Measurements from ENCODE around the gene SLC17A9.

The SLC17A9 gene

DNA sequence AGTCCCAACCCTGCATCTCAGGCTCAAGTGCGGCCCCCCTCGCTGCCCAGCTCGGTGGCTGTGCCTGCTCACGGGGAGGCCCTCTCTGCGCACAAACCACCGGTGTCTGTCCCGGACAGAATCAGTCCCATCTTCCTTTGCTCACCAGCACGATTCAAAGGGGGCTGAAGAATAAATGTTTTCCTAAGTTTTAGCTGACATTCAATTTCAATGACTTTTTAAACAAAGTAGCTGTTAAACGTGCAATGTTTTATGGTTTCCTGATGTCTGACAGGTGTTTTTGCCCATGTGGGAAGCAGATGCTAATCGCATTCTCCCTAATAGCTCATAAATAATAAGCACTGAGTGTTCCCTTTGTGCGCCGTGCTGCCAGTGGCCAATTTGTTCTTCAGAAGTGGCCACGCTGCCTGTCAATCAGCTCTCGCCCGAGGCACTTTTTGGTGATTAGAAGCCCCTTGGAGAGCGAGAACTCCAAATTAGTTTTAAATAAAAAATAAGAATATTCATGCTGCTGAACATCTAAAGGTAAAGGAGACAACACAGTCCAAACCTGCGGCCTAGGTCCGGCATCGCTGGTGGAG, 28.0 kb downstream of the SLC17A9 start:
- DNase-seq (ENCODE audit: low read depth in 4 of 4, low spot score in 1 of 4) = no peak

DNA sequence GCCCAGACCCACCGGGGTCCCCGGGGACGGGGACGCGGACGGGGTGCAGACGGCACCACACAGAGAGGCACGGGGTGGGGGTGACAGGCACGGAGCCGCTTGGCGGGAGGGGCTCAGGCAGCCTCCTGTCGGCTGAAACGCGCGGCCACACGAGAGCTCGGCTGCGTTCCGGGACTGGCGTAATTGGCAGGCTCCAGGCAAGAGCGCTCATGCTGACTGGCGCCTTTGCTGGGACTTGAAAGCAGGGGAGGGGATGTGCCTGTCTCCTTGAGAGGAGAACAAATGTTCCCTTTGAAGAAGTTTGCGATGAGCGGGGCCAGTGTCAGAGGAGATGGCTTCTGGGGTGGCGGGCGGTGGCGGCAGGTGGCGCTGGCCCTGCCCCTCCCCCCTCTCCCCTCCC, 28.5 kb downstream of the SLC17A9 start:
- no peak for DNase-seq (ENCODE audit: low read depth in 4 of 4, low spot score in 1 of 4)

DNA sequence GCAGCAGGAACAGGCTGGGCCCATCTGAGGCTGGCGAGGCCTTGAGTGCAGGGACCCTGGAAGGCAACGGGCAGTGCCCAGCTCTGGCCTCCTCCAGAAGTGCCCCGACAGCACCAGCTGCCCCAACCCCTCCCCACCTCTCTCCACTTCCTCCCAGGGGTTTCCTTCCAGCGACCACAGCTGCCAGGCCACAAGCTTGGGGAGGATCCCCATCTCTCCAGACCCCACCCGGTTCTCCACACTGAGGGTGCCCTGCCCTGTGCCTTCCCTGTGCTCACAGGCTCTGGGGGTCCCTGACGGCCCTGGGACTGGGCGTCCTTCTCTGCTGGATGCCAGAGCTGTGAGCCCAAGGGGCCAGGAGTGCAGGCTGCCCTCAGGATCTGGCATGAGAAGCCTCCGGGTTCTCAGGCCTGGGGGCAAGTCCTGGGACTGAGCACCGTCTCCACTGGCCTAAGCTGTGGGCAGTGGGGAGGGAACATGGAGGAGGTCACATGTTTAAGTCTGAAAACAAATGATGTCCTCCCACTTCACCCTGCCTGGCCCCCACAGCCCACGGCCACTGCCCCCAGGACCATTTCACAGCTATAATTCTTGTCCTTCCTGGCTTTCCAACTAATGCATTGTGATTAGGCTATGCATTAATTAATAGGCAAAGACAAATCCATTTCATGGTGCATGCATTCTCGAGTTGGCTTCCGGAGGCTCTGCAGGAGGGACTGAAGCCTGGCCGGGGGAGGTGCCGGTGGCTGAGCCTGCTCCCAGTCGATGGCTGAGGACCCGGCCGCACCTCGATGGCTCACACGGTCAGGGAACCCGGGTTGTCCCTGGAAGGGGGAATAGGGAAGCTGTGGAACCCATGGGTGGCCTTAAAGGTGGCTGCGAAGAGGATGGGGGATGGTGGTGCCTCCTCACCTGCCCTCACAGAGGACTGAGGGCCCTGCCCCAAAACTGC, 29.9 kb downstream of the SLC17A9 start:
- DNase-seq (ENCODE audit: low read depth in 4 of 4, low spot score in 1 of 4) = no peak

DNA sequence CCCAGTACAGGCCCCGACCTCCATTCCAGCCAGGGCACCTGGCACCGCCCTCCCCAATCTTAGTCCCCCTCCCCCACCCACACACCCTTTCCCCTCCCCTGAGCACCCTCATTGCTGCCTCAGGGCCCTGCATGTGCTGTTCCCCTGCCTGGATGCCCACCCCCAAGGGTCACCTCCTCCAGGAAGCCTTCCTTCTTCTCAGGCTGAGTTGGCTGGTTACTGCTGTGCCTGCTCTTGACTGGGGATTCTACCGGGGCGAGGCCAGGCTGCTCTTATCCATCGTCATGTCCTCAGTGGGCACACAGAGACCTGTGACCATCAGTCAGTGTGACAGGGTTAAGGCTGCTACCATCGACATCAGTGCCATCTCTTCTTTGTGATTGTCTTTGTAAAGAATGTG, 30.7 kb downstream of the SLC17A9 start:
- no peak for DNase-seq (ENCODE audit: low read depth in 4 of 4, low spot score in 1 of 4)

DNA sequence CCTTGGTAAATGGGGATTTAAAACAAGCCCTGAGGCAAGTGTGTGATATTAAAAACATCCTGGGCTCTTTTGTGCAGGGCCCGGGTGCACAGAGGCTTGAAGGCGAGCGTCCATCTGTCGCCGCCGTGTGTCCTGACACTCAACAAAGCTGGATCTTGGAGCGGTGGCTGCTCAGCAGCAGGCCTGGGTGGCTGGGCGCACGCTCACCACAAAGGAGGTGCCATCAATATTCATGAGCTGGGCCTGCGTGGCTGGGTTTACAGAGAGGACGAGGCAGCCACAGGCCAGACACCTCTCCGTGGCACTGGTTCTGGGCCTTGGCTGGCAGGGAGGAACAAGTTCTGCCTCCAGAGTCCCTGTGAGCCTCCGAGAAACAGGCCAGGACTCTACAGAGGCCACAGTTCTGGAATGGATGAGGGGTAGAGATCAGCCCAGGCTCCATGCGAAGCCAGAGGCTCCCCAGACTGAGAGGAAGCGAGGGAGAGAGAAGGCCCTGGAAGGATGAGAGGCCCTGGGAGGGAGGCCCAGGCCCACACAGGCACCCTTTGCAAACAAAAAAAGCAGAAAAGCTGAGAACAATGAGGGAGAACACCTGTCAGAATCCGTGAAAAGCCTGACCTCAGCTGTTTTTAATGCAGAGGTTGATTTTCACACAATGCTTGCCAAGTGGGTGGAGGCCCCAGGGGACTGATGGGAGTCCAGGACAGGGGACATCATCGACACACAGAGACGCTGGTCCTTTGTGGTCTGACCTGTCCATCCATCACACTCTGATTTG, 32.3 kb downstream of the SLC17A9 start:
- no peak for DNase-seq (ENCODE audit: low read depth in 4 of 4, low spot score in 1 of 4)

DNA sequence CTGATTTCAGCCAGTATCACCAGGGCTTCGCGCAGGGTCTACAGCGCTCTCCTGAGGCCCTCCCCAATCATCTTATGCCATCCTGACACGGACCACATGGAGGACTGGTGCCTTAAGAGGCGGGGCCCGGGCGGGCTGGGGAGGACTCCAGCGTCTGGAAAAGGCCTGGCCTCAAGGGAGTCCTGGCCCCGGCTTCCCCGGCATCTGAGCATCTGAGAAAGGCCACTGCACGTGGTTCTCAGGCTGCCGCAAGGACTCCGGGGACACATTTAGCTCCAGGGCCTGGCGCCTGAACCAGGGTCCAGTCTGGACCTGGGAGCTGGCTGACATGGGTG, 32.9 kb downstream of the SLC17A9 start:
- DNase-seq (ENCODE audit: low read depth in 4 of 4, low spot score in 1 of 4) = no peak

DNA sequence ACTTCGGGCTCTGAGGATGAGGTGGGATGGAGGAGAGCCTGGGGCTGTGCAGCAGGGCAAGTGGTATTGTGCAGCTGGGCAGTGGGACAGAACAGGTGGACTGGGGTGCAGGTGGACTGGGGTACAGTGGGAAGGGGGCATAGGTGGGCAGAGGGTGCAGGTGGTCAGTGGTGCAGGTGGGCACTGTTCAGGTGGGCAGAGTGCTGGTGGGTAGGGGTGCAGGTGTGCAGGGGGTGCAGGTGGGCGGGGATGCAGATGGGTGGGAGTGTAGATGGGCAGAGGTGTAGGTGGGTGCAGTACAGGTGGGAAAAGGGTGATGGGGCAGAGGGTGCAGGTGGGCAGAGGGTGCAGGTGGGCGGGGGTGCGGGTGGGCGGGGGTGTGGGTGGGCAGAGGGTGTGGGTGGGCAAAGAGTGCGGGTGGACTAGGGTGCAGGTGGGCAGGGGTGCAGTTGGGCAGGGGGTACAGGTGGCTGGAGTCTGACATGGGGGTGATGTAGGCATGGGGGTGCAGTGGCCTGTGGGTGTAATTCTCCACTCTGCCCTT, 33.8 kb downstream of the SLC17A9 start:
- DNase-seq (ENCODE audit: low read depth in 4 of 4, low spot score in 1 of 4) = no peak

DNA sequence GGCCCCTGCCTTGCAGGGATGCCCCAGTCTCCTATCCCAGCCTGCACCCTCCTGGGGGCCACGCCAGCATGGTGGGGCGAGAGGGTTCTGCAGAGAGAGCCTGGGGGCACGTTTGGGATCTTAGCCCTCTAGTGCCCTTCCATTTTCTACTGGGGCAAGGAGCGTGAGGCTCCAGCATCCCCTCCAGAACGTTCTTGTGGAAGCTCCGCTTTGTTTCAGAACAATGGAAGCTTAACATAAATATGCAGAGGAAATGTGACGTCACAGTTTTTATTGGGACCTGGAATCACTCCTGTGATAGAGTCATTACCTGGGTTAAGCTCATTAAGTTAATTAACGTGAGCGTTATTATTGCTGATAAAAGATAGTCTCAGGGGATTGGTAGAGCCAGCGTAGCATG, 34.6 kb downstream of the SLC17A9 start:
- no peak for DNase-seq (ENCODE audit: low read depth in 4 of 4, low spot score in 1 of 4)

DNA sequence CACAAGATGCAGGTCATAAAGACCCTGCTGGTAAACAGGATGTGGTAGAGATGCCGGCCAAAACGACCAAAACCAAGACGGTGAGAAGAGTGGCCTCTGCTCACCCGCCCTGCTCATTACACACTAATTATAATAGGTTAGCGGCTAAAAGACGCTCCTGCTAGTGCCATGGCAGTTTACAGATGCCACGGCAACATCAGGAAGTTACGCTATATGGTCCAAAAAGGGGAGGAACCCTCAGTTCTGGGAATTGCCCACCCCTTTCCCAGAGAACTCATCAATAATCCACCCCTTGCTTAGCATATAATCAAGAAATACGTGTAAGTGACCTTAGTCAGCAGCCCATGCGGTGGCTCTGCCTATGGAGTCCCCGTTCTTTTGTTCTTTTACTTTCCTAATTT, 36.7 kb downstream of the SLC17A9 start:
- no peak for DNase-seq (ENCODE audit: low read depth in 4 of 4, low spot score in 1 of 4)

DNA sequence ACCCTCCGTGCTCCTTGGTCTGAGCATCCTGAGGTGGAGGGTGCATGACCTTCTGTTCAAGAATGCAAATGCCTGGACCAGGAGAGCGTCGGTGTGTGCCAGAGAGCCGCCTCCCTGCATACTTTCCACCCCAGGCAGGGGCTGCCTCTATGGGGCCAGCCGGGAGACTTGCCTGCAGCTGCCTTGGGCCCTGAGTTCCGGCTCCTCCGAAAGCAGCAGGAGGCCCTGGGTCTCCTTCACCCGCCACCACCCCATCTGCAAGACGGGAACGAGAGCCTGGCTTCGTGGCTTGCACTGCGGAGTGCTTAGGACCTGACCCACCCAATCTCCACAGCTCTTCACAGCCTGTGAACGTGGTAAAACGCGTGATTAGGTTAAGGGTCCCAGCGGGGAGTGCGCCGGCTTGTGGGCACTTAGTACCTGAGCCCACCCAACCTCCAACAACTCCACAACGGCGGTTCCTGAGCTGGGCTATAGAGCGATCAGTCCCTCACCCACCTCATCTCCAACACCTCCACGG, 37.9 kb downstream of the SLC17A9 start:
- no peak for DNase-seq (ENCODE audit: low read depth in 4 of 4, low spot score in 1 of 4)

DNA sequence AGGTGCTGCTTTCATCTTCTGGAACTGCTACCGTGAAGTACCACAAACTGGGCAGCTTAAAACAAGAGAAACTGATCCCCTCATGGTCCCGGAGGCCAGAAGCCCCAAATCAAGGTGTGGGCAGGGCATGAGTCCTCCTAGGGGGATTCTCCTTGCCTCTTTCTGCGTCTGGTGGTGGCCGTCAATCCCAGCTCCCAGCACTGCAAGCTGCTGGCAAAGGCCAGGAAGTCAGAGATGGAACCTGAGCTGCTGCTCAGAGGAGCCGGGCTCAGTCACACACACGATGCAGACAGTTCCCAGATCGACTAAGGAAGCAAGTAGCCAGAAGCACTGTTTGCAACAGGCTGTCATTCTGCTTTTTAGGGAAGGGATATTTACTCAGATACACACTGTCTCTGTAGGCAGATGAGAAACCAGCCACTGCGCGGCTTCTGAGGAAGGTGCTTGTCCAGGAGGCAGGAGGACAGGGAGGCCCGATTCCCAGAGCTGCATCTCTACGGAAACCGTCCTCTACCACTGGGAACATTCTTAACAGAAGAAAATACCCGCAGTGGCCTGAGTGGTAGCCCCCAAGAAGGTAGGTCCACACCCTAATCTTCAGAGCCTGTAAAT, 38.8 kb downstream of the SLC17A9 start:
- no peak for DNase-seq (ENCODE audit: low read depth in 4 of 4, low spot score in 1 of 4)

DNA sequence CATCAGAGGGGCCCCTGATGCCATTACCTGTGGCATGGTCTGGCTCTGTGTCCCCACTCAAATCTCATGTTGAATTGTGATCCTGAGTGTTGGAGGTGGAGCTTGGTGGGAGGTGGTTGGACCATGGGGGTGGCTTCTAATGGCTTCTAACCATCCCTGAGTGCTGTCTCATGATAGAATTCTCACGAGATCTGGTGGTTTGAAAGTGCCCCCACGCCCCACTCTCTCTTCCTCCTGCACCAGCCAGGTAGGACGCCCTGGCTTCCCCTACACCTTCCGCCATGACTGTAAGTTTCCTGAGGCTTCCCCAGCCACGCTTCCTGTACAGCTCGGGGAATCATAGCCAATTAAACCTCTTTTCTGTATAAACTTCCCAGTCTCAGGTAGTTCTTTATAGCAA, 39.4 kb downstream of the SLC17A9 start:
- DNase-seq (ENCODE audit: low read depth in 4 of 4, low spot score in 1 of 4) = no peak

DNA sequence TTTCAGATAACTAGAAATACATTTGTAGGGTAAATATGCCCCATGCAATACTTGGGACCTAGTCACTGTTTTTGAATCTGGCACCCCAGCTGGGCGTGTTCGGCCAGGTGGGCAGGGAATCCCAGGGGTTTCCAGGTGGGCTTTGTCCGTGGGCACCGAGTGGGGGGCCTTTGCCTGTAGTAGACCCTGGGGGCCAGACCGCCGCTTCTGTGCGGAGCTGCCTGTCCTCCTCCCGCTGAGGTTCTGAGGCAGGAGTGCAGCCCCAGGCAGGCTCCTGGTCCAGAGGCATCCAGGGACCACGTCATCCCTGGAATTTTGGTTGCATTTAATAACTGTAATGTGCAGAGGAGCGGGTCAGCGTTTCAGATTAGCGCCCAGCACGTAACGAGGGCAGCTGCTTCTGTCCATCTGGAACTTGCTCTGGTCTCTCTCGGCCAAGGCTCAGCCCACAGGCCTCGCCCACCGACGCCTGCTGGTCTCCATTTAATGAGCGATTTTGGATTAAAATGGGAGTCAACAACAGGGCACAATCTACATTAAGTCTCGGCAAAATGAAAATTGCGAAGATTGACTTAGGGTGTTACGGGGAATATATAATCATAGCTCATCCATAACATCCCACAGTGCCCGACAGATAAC, 41.5 kb downstream of the SLC17A9 start:
- DNase-seq (ENCODE audit: low read depth in 4 of 4, low spot score in 1 of 4) = no peak

DNA sequence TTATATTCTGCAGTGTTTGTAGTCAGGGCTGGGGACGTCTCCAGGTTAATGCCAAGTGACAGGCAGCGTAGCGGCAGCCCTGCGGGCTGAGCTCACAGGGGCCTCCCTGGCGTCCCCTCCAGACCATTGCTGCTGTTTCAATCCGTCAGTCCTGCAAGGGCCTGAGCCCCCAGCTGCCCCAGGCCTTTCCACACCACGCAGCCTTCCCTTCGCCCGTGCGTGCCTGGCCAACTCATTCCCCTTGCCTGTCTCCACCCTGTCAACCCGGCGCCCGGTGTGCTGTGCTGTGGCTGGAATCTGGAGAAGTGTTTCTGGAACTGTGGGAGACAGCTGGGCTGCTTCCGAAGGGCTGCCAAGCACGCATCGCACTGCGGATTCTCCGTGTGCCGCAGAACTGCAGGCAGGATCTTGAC, 42.4 kb downstream of the SLC17A9 start:
- no peak for DNase-seq (ENCODE audit: low read depth in 4 of 4, low spot score in 1 of 4)

DNA sequence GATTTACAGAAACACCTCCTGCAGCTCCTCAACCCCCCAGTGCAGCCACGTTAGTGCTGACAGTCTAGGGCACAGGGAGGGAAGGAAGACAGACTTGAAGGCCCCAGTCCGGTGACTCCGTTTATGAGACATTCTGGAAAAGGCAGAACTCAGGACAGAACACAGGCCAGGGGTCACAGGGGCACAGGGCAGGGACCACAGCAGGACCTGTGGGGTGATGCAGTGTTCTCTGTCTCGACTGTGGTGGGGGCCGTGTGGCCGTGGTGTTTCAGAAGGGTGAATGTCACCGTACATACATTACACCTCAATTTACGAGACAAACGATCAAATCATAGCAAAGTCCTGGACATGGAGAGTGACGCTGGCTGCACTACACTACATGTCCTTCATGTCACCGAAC, 43.0 kb downstream of the SLC17A9 start:
- DNase-seq (ENCODE audit: low read depth in 4 of 4, low spot score in 1 of 4) = no peak

DNA sequence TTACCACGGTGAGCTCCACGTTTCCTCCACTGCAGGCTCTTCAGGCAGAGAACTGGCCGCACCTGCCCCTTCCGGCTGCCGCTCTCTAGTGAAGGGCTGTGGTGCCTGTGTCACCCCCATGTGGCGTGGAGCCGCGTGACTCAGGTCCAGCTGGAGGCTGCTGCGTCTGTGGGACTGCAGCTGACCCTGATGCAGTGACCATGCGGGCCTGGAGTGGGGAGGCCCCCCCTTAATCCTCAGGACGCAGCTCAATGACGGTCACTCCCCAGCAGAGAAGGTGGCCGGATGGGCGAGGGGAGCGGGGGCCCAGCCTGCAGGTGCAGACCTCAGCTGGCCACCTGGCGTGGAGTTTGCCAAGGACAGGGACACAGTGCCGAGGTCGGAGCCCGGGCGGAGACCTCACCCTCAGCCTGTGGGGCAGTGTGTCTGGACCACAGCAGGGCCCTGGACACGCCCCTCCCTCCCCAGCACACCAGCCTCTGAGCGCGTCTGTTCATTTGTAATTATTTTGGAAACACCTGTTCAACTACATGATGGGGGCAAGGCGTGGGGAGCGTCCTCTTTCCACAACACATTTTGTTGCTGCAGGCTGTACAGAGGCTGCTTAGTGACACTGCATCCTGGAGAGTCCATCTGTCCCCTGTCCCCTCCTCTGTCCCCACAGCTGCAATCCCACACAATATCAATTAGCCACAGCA, 43.5 kb downstream of the SLC17A9 start:
- DNase-seq (ENCODE audit: low read depth in 4 of 4, low spot score in 1 of 4) = no peak

DNA sequence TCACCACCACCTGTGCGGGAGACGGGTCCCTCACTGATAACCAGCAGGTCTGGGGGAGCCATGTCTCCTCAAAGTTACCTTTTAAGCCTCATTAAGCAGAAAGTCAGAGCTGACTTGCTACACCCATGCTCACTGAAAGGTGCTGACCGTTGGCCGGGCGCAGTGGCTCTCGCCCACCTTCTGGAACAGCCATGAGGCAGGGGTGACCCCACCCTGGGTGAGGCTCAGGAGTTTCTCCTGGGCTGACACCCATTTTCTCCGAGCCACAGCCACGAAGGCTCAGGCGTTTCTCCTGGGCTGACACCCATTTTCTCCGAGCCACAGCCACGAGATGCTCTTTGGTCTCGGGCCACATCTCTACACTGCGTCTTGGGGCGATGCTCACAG, 44.1 kb downstream of the SLC17A9 start:
- no peak for DNase-seq (ENCODE audit: low read depth in 4 of 4, low spot score in 1 of 4)

DNA sequence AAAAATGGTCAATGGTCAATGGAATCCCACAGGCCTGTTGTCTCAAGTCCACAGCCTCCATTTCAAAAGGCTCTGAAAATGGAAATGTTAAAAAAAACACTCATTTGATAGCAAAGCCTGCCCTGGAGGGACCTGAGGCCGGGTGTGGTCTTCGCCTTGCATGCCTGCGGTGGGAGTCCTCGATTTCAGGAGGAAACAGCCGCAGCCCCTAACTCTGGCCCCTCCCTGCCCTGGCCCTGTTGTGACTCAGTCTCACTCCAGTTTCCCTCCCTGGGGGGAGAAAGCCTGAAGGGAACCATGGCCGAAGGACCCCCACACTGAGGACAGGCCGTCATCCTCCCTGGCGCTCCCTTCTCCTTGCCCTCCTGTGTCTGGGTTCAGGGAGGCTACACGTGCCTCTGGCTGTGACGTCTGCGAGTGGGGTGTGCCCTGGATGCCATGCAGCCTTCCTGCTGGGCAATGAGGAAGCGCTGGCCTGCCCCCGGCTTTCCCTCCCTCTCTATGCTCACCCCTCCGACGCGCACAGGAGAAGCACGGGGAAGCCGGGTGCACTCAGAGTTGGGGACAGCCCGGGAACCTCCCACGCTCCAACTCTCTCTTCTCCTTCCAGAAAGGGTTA, 45.0 kb downstream of the SLC17A9 start:
- DNase-seq (ENCODE audit: low read depth in 4 of 4, low spot score in 1 of 4) = no peak

DNA sequence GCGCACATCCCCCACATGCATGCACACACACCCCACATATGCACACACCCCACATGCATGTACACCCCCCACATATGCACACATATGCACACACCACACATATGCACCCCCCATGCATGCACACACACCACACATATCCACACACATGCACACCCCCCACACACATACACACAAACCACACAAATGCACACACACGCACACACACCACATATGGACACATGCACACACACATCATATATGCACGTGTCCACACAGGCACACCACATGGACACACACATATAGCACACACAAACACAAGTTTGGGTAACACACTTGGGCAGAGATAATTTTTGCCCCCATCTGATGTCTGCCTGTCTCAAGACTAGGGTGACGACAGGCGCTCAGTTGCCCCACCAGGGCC, 45.9 kb downstream of the SLC17A9 start:
- no peak for DNase-seq (ENCODE audit: low read depth in 4 of 4, low spot score in 1 of 4)

DNA sequence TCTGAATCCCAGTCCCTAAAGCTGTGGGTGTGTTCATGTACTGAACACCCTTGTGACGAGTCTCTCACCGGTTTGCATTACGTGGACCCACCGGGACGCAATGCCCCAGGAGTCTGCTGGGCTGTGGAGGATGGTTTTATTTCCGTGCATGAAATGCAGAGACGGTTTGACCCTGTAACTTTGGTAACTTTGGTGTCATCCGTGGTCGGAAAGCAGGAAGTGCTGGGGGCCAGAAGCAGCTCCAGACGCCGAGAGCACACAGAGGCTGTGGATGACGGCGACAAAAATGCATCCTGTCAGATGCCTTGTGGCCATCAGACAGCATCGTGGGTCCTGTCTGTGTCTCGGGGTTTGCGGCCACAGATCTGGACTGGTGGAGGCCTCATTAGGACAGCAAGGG, 47.1 kb downstream of the SLC17A9 start:
- DNase-seq (ENCODE audit: low read depth in 4 of 4, low spot score in 1 of 4) = no peak

Data from stimulated activated CD4-positive, alpha-beta T cell treated with anti-CD3 and anti-CD28 coated beads, Interleukin-1b, Interleukin-23, amount 100 ng/mL, for 24 hours (primary cell).